CD4-positive, alpha-beta T cell (primary cell): ENCODE results near the gene GMPR2. TPM values are rescaled to one million over a fixed set of nuclear protein-coding genes. Genes with fewer than 3 reads are reported as not detected.

ENCODE experiments used
- ATAC-seq: fragments of 200-7000 bp; cut with Tn5 transposase; one replicate; pipeline ENCODE4 v1.10.0; 2022; ENCODE audit warnings: mild to moderate bottlenecking; ENCODE audit not compliant: poor library complexity
- CTCF ChIA-PET: fragments of 350-600 bp; sonication (Branson Sonifier 250); formaldehyde crosslinking; loops from one replicate; lab custom pipeline; 2021; ENCODE audit warnings: antibody characterized with exemption, inconsistent platforms; lab: Charles Lee
- POLR2A ChIA-PET: fragments of 350-600 bp; sonication (Branson Sonifier 250); formaldehyde crosslinking; loops from one replicate; lab custom pipeline; 2021; ENCODE audit warnings: antibody characterized with exemption, inconsistent platforms; lab: Charles Lee
- DNase-seq, 14 experiments: peaks; one replicate each; pipeline ENCODE4 v3.0.0-alpha.2; 2013 to 2020; ENCODE audit warnings: mixed read lengths in 2 of 14
- H3K27ac ChIP-seq, 2 donors: one replicate each; pipeline versions ENCODE4 v1.5.1 to v1.7.0; 2013; ENCODE audit warnings: low read length in 2 of 2, low read depth in 1 of 2, mild to moderate bottlenecking in 1 of 2
- H3K27me3 ChIP-seq, 2 experiments: 1 replicate in 1 of 2; 2 replicates in 1 of 2; pipeline versions ENCODE4 v1.6.1 to v1.7.0; 2013; ENCODE audit warnings: low read length in 2 of 2, control low read depth in 1 of 2, mild to moderate bottlenecking in 1 of 2, moderate library complexity in 1 of 2; ENCODE audit not compliant: insufficient read depth in 2 of 2, control insufficient read depth in 1 of 2
- H3K36me3 ChIP-seq: one replicate; pipeline ENCODE4 v1.6.1; 2013; ENCODE audit warnings: low read length, control low read depth; ENCODE audit not compliant: insufficient read depth
- H3K4me1 ChIP-seq: one replicate; pipeline ENCODE4 v1.6.1; 2013; ENCODE audit warnings: low read length, control low read depth; ENCODE audit not compliant: insufficient read depth
- H3K4me3 ChIP-seq: one replicate; pipeline ENCODE4 v1.5.1; 2013; ENCODE audit warnings: mild to moderate bottlenecking, low read length, moderate library complexity
- H3K9me3 ChIP-seq, 2 experiments: 1 replicate in 1 of 2; 2 replicates in 1 of 2; pipeline versions ENCODE4 v1.6.1 to v1.7.0; 2013; ENCODE audit warnings: low read length in 2 of 2, mild to moderate bottlenecking in 2 of 2, control low read depth in 1 of 2, moderate library complexity in 1 of 2; ENCODE audit not compliant: control insufficient read depth in 1 of 2, insufficient read depth in 1 of 2
- H3K27ac Mint-ChIP-seq: one replicate; pipeline ENCODE4 v1.8.0; 2020; ENCODE audit warnings: mixed read lengths
- H3K27me3 Mint-ChIP-seq: one replicate; pipeline ENCODE4 v1.8.0; 2021; ENCODE audit warnings: mixed read lengths
- H3K36me3 Mint-ChIP-seq: one replicate; pipeline ENCODE4 v1.8.0; 2021; ENCODE audit warnings: low read depth, mixed read lengths
- H3K4me1 Mint-ChIP-seq: one replicate; pipeline ENCODE4 v1.8.0; 2021; ENCODE audit warnings: low read depth, mixed read lengths
- H3K4me3 Mint-ChIP-seq: one replicate; pipeline ENCODE4 v1.8.0; 2020; ENCODE audit warnings: mild to moderate bottlenecking, mixed read lengths
- H3K9me3 Mint-ChIP-seq: one replicate; pipeline ENCODE4 v1.8.0; 2020; ENCODE audit warnings: mixed read lengths
- CTCF ChIP-seq: fragments of 200-600 bp; IDR thresholded peaks from one replicate; pipeline ENCODE4 v1.8.0; 2022; ENCODE audit warnings: antibody characterized with exemption, mild to moderate bottlenecking
- intact Hi-C, 2 experiments: fragments of 100-400 bp; cut with DNase I in 1 of 2; cut with micrococcal nuclease in 1 of 2; formaldehyde crosslinking; loops; one replicate each; pipeline versions ENCODE4 v1.15.1 to v1.9.0; 2023 to 2025; cut with DNase I, micrococcal nuclease
- total RNA-seq, 174 experiments: library from RNA in 2 of 174; stranded (reverse) in 2 of 174; gene quantifications; one replicate each; pipeline ENCODE4 v1.2.3 and lab custom pipeline; 2021 to 2026

The GMPR2 gene
- total RNA-seq, 2 experiments from 2014 or later, result 22.2 to 24.8 TPM

DNA sequence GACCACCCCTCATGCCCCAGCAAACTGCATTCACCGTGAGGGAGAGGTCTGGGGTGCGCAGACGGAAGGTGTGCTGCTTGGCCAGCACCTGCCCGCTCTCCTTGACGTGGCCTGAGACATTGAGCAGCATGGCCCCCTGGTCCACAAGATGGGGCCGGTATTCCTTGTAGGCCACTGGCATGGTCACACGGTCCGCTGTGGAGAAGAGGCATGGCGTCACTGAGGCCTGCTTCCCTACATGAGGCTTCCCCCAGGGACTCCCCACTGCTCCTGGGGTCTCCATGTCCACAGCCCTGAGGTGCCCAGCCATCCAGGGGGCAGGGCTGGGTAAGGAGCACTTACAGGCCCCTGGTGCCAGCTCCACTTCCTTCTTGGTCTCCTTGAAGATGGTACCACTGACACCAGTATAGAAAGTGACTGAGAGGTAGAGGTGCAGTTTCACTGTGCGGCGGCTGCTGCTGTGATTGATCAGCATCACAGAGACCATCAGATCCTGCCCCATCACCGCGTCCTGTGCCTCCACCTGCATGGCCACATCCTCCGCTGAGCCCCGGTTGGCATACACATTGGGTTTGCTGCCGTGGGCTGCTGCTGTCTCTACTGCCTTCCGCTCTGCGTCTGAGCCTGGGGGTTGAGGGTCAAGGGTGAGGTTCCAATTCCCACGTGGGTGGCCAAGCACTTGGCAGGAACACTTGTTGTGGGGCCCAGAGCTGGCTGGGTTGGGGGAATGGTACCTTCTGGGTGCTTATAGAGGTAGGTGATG, 22.1 kb downstream of the GMPR2 start:
- H3K9me3 Mint-ChIP-seq, result no peaks in the 10 kb centered on the region
- H3K36me3 Mint-ChIP-seq, result peaks cover 45% of the 10 kb centered on the region
- no peaks in the 10 kb centered on the region for H3K27me3 Mint-ChIP-seq
- no peaks in the 10 kb centered on the region for H3K9me3 ChIP-seq
- peaks cover 8% of the 10 kb centered on the region for H3K4me1 Mint-ChIP-seq
- intact Hi-C loops, result no loop called here
- ATAC-seq, result no peak
- H3K4me3 ChIP-seq, result no peak overlapping the region
- H3K36me3 ChIP-seq, result peaks cover 29% of the 10 kb centered on the region
- TF ChIP-seq CTCF, result no peak
- H3K27ac ChIP-seq, result no peak overlapping the region
- ChIA-PET POLR2A (interaction anchor here (0.9 kb wide), 1 partner anchor 12 kb away, joined by 5 read pairs; the partner anchor contains the start of gene TINF2), CTCF (no interaction called here)
- H3K27ac Mint-ChIP-seq, result no peak overlapping the region
- H3K27me3 ChIP-seq, result no peaks in the 10 kb centered on the region
- no peak for DNase-seq
- no peaks in the 10 kb centered on the region for H3K4me1 ChIP-seq
- H3K4me3 Mint-ChIP-seq, result no peak overlapping the region

GRCh38 chr14:24255438-24255837, 22.7 kb downstream of the GMPR2 start:
- H3K4me3 Mint-ChIP-seq, result no peak overlapping the region
- peaks cover 41% of the 10 kb centered on the region for H3K36me3 Mint-ChIP-seq
- CTCF ChIA-PET, result no interaction called here
- Histone ChIP-seq H3K4me1 (no peaks in the 10 kb centered on the region), H3K27ac (no peak overlapping the region), H3K9me3 (no peaks in the 10 kb centered on the region), H3K27me3 (no peaks in the 10 kb centered on the region), H3K36me3 (peaks cover 29% of the 10 kb centered on the region), H3K4me3 (no peak overlapping the region)
- H3K27ac Mint-ChIP-seq, result no peak overlapping the region
- H3K4me1 Mint-ChIP-seq, result peaks cover 1% of the 10 kb centered on the region
- H3K9me3 Mint-ChIP-seq, result no peaks in the 10 kb centered on the region
- DNase-seq (no peak), ATAC-seq (no peak)
- TF ChIP-seq CTCF, result no peak
- H3K27me3 Mint-ChIP-seq, result no peaks in the 10 kb centered on the region
- POLR2A ChIA-PET, result interaction anchor here (0.9 kb wide), 1 partner anchor 13 kb away, joined by 5 read pairs; the partner anchor contains the start of gene TINF2
- intact Hi-C loops, result no loop called here

GRCh38 chr14:24255931-24256711, 23.4 kb downstream of the GMPR2 start:
- H3K4me3 Mint-ChIP-seq, result no peak overlapping the region
- ATAC-seq (no peak), DNase-seq (no peak)
- Histone ChIP-seq H3K9me3 (no peaks in the 10 kb centered on the region), H3K4me1 (no peaks in the 10 kb centered on the region), H3K4me3 (no peak overlapping the region), H3K27ac (no peak overlapping the region), H3K36me3 (peaks cover 32% of the 10 kb centered on the region), H3K27me3 (no peaks in the 10 kb centered on the region)
- TF ChIP-seq CTCF, result no peak
- ChIA-PET POLR2A (interaction anchor here (0.9 kb wide), 1 partner anchor 14 kb away, joined by 5 read pairs; the partner anchor contains the start of gene TINF2), CTCF (no interaction called here)
- H3K36me3 Mint-ChIP-seq, result peaks cover 44% of the 10 kb centered on the region
- H3K27ac Mint-ChIP-seq, result no peak overlapping the region
- H3K27me3 Mint-ChIP-seq, result no peaks in the 10 kb centered on the region
- intact Hi-C loops, result no loop called here
- H3K4me1 Mint-ChIP-seq, result no peaks in the 10 kb centered on the region
- no peaks in the 10 kb centered on the region for H3K9me3 Mint-ChIP-seq
